Transverse colon (tissue), 4 donors: ENCODE results near the gene LNX2.

ENCODE experiments used
- CTCF ChIP-seq, 5 experiments: fragments of 200-600 bp in 3 of 5; fragments of 450-650 bp in 2 of 5; sonication (generic) in 3 of 5; IDR thresholded peaks; 1 replicate in 2 of 5; 2 replicates in 3 of 5; pipeline ENCODE4 v1.5.1; 2016 to 2017; ENCODE audit warnings: antibody characterized with exemption in 5 of 5, inconsistent platforms in 3 of 5, mild to moderate bottlenecking in 2 of 5, moderate library complexity in 1 of 5
- POLR2A ChIP-seq: fragments of 450-650 bp; IDR thresholded peaks from one replicate; pipeline ENCODE4 v1.6.1; 2016; ENCODE audit warnings: antibody characterized with exemption, mild to moderate bottlenecking, moderate library complexity
- POLR2AphosphoS5 ChIP-seq, 3 donors: sonication (generic); formaldehyde crosslinking; IDR thresholded peaks; one replicate each; pipeline ENCODE4 v1.6.1; 2016; ENCODE audit warnings: antibody characterized with exemption in 3 of 3

- TF ChIP-seq POLR2A, result no peak
- TF ChIP-seq CTCF (IDR thresholded peaks at IDR 0.05), result no peak
- TF ChIP-seq POLR2AphosphoS5 (IDR thresholded peaks at IDR 0.05), result no peak
Measured at GRCh38 chr13:27659145-27659865, 39.0 kb upstream of the LNX2 start.
